Upper lobe of right lung (tissue), 1 donor: Measurements from ENCODE around the gene PDHB. TPM values are rescaled to one million over a fixed set of nuclear protein-coding genes. Genes with fewer than 3 reads are reported as not detected.

ENCODE experiments used
- ATAC-seq: fragments of 200-7000 bp; cut with Tn5 transposase; one replicate; pipeline ENCODE4 v1.9.1; 2020; ENCODE audit warnings: mild to moderate bottlenecking, moderate library complexity
- DNase-seq: peaks from one replicate; pipeline ENCODE4 v3.0.0-alpha.2; 2020
- H3K27ac ChIP-seq: fragments of 200-600 bp; one replicate; pipeline ENCODE4 v1.8.0; 2022
- H3K27me3 ChIP-seq: fragments of 200-600 bp; one replicate; pipeline ENCODE4 v1.8.0; 2022; ENCODE audit warnings: mild to moderate bottlenecking
- H3K36me3 ChIP-seq: fragments of 200-600 bp; one replicate; pipeline ENCODE4 v1.8.0; 2022
- H3K4me1 ChIP-seq: fragments of 200-600 bp; one replicate; pipeline ENCODE4 v1.8.0; 2022
- H3K4me3 ChIP-seq: fragments of 200-600 bp; one replicate; pipeline ENCODE4 v1.8.0; 2022; ENCODE audit warnings: mild to moderate bottlenecking
- H3K9me3 ChIP-seq: fragments of 200-600 bp; one replicate; pipeline ENCODE4 v1.8.0; 2022
- CTCF ChIP-seq: fragments of 200-600 bp; IDR thresholded peaks from one replicate; pipeline ENCODE4 v1.8.0; 2022; ENCODE audit warnings: antibody characterized with exemption
- intact Hi-C: fragments of 100-400 bp; cut with DNase I; formaldehyde crosslinking; loops from one replicate; pipeline ENCODE4 v1.11.0; 2022
- total RNA-seq: library from RNA; stranded (reverse); fragmentation: NEBNext Ultra II Directional; extraction: Animal tissue kit (Norgen Biotek cat#: 25700); gene quantifications from one replicate; pipeline ENCODE4 v1.2.1, GENCODE V29; 2021
- donor health status: DM: no; HTN: yes; CAD: no; lungs with severe emphysema.

The PDHB gene
- total RNA-seq, 1 donor from 2014 or later, result 49.6 TPM

- Histone ChIP-seq H3K27me3 (no peaks in the 10 kb centered on the region), H3K36me3 (peaks cover 44% of the 10 kb centered on the region), H3K9me3 (no peaks in the 10 kb centered on the region), H3K4me1 (no peaks in the 10 kb centered on the region), H3K4me3 (no peak overlapping the region), H3K27ac (no peak overlapping the region)
- DNase-seq (no peak), ATAC-seq (no peak)
- TF ChIP-seq CTCF, result no peak
- intact Hi-C loops, result loop anchor here (10.0 kb wide), 2 partner anchors 75 to 95 kb away; partner anchors contain the start of gene PXK
These were observed 24.0 kb downstream of the PDHB start for GRCh38 chr3:58409663-58410062.

GRCh38 chr3:58408906-58409305 lies 24.7 kb downstream of the PDHB start:
- H3K4me3 ChIP-seq, result no peak overlapping the region
- DNase-seq (no peak), ATAC-seq (no peak)
- H3K4me1 ChIP-seq, result no peaks in the 10 kb centered on the region
- H3K36me3 ChIP-seq, result peaks cover 44% of the 10 kb centered on the region
- no peak overlapping the region for H3K27ac ChIP-seq
- TF ChIP-seq CTCF, result no peak
- intact Hi-C loops, result loop anchor here (10.0 kb wide), 1 partner anchor 74 kb away; the partner anchor contains the start of gene PXK
- H3K9me3 ChIP-seq, result no peaks in the 10 kb centered on the region
- H3K27me3 ChIP-seq, result no peaks in the 10 kb centered on the region

- no peak overlapping the region for H3K27ac ChIP-seq
- no peak for TF ChIP-seq CTCF
- intact Hi-C loops, result loop anchor here (10.0 kb wide), 1 partner anchor 70 kb away; the partner anchor contains the start of gene PXK
- peaks cover 52% of the 10 kb centered on the region for H3K36me3 ChIP-seq
- no peak for DNase-seq
- H3K9me3 ChIP-seq, result no peaks in the 10 kb centered on the region
- no peaks in the 10 kb centered on the region for H3K4me1 ChIP-seq
- H3K27me3 ChIP-seq, result no peaks in the 10 kb centered on the region
- H3K4me3 ChIP-seq, result no peak overlapping the region
- no peak for ATAC-seq
These were observed 29.2 kb downstream of the PDHB start for GRCh38 chr3:58404396-58404795.

- no peaks in the 10 kb centered on the region for H3K4me1 ChIP-seq
- no peak overlapping the region for H3K4me3 ChIP-seq
- H3K27ac ChIP-seq, result no peak overlapping the region
- no peaks in the 10 kb centered on the region for H3K27me3 ChIP-seq
- no peak for DNase-seq
- H3K9me3 ChIP-seq, result no peaks in the 10 kb centered on the region
- no peak for ATAC-seq
- no peak for TF ChIP-seq CTCF
- intact Hi-C loops, result loop anchor here (10.0 kb wide), 1 partner anchor 69 kb away; the partner anchor contains the start of gene PXK
- H3K36me3 ChIP-seq, result peaks cover 52% of the 10 kb centered on the region
These were observed 30.0 kb downstream of the PDHB start for GRCh38 chr3:58403513-58404109.

GRCh38 chr3:58398669-58399333 lies 34.8 kb downstream of the PDHB start:
- DNase-seq, result no peak
- Histone ChIP-seq H3K4me1 (no peaks in the 10 kb centered on the region), H3K9me3 (no peaks in the 10 kb centered on the region), H3K4me3 (no peak overlapping the region), H3K36me3 (peaks cover 77% of the 10 kb centered on the region), H3K27ac (no peak overlapping the region), H3K27me3 (no peaks in the 10 kb centered on the region)
- TF ChIP-seq CTCF, result no peak
- intact Hi-C loops, result no loop called here
- no peak for ATAC-seq
